GM21423 (cell line): Measurements from ENCODE around the gene L1CAM.

Experiments used
- ATAC-seq: cut with Tn5 transposase; IDR thresholded peaks from one replicate; pipeline ENCODE4 v1.9.1; 2021; ENCODE audit warnings: mild to moderate bottlenecking, moderate library complexity; ENCODE audit not compliant: unreplicated experiment

L1CAM gene

GRCh38 chrX:153925739-153926551 is 40.0 kb upstream of the L1CAM start, which contains the start of gene ARHGAP4:
TSS of gene ARHGAP4 (minus strand) at chrX:153926264. CDS start at chrX:153926202, 62 bp downstream.
- ATAC-seq = no peak

- no peak for ATAC-seq
Measured at GRCh38 chrX:153925387-153925738, 39.4 kb upstream of the L1CAM start.

- no peak for ATAC-seq
Measured at GRCh38 chrX:153924149-153924861, 38.3 kb upstream of the L1CAM start.

- ATAC-seq = no peak
Measured at GRCh38 chrX:153922932-153923857, 37.2 kb upstream of the L1CAM start.

- ATAC-seq = no peak
Measured at GRCh38 chrX:153921511-153922446, 35.8 kb upstream of the L1CAM start.

GRCh38 chrX:153921070-153921469 is 35.1 kb upstream of the L1CAM start:
- no peak for ATAC-seq

- ATAC-seq = no peak
Measured at GRCh38 chrX:153920546-153920945, 34.6 kb upstream of the L1CAM start.

- ATAC-seq = no peak
Measured at GRCh38 chrX:153919281-153919680, 33.3 kb upstream of the L1CAM start.

- no peak for ATAC-seq
Measured at GRCh38 chrX:153917869-153918268, 31.9 kb upstream of the L1CAM start.

GRCh38 chrX:153913701-153914100 is 27.7 kb upstream of the L1CAM start:
- no peak for ATAC-seq

- ATAC-seq = no peak
Measured at GRCh38 chrX:153913211-153913610, 27.2 kb upstream of the L1CAM start.

- ATAC-seq = no peak
Measured at GRCh38 chrX:153911798-153912197, 25.8 kb upstream of the L1CAM start.

- ATAC-seq = no peak
Measured at GRCh38 chrX:153910446-153910845, 24.5 kb upstream of the L1CAM start.

GRCh38 chrX:153909980-153910360 is 24.0 kb upstream of the L1CAM start:
- no peak for ATAC-seq

GRCh38 chrX:153909024-153909979 is 23.3 kb upstream of the L1CAM start:
- no peak for ATAC-seq

GRCh38 chrX:153908219-153908860 is 22.4 kb upstream of the L1CAM start:
- ATAC-seq = no peak

GRCh38 chrX:153907456-153907855 is 21.5 kb upstream of the L1CAM start:
- ATAC-seq = no peak

- ATAC-seq = no peak
Measured at GRCh38 chrX:153906126-153906917, 20.3 kb upstream of the L1CAM start.
